GM18867 (cell line): Measurements from ENCODE around the gene TRPM3.

ENCODE experiments used
- ATAC-seq: cut with Tn5 transposase; IDR thresholded peaks from one replicate; pipeline ENCODE4 v1.9.1; 2021; ENCODE audit warnings: mild to moderate bottlenecking, moderate library complexity; ENCODE audit not compliant: unreplicated experiment

Gene TRPM3

DNA sequence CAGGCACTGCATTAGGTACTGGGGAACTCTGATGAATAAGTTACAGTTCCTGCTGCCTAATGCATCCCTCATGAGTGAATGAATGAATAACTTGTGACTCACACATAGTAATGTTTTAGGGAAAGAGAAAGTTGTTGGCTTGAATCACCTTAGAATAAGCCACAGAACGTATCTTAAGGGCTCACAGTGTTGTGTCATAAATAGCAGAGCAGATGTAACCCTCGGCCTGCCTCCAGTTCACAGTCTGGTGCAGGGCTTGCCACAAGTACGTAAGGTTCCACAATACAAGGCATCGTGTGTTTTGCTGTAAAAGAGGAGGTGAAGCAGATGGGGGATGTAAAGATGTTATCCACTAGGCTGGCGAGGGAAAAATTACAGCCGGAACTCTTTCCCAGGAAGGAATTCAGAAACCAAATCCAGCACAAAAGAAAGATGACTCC, 218.7 kb downstream of the TRPM3 start:
- ATAC-seq, result peak; percentile 57

DNA sequence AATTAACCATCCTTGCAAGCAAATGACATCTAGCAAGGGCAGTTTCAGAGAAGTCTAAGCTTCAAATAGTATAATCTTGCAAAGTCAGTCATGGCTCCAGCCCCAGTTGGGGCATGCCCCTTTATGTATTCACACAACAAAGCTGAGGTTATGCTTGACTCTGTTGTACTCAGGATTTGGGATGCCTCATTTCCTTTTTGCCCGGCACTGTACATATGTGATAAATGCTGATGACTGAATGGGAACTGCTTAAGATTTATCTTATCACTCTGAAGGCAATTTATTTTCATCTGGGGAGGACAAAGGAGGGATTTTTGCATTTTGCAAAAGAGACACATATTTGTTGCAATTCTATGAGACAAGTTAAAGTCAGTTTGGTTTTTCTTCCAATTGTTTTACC, 219.2 kb downstream of the TRPM3 start:
- ATAC-seq, result no peak

DNA sequence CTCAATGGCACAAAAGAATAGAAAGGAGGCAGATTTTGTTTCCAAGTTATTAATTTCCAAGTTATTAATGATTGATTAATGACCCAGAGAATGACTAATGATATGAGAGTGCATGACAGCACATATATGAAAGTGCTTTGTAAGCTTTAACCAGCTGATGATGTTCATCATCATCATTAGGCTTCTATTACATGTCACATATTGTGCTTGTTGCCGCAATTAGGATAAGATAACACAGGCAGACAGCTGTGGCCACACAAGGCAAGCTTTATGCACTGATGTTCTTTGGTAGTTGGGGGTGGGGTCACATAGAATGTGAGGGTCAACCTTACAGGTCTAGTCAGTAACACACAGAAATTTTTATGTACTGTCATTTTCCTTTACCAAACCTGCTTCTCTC, 219.7 kb downstream of the TRPM3 start:
- no peak for ATAC-seq

DNA sequence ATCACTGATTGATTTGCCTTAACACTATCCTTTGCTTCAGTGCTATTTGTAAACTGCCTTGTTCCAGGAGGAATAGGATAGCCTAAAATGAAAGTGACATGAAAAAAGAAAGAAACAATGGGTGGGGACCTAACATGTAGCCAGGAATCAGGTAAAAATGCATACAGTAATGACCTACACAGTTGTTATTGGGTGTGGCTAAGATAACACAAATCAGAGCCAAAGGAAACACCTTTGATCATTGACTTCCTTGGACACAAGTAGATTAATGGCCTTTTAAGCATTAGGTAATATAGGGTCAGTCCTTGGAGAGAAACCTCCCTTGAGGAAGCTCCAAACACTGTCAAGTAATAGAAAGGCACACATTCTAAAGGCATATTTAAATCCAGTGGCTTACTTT, 220.4 kb downstream of the TRPM3 start:
- ATAC-seq, result no peak

DNA sequence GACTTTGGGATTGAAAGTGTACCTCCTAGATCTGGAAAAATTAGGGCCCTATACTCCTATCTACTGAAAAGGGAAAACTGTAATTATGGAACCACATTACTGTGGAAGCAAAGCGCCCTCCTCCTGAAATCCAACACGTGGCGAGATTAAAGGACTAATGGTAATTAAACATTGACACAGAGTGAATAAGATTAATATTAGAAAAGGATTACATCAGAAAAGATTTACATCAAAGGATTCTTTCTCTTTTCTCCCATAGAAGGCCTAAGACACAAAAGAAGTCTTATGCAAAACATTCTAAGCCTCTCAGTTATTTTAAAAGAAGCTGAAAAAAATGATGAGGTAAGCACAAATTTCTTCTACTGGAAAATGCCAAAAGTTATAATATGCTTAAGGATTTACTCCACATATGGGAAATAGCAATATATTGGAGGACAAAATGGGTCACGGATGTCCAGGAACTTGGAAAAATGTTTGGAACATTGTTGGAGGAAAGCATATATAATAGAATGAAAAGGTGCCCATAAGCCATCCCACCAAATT, 227.8 kb downstream of the TRPM3 start:
- ATAC-seq, result no peak

DNA sequence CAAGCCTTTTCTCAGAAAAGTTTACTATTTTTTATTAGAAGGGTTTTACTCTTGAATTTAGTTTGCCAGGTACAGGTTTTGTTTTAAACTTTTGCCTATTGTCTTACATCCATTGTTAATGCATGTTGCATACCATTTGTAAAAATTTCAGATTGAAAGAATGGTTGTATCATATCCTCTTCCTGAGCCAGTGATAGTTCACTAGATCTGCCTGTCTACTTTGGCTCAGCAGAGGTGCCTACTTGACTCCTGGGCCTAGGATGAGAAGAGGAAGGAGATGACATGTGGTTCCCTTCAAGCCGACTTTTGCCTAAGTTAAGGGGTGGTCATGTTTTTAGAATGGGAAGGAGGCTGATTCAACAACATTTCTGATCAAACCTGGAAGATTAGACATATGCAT, 232.9 kb downstream of the TRPM3 start:
- no peak for ATAC-seq

GRCh38 chr9:70887826-70888225, 233.6 kb downstream of the TRPM3 start:
- no peak for ATAC-seq

- ATAC-seq, result no peak
These were observed 237.2 kb downstream of the TRPM3 start for GRCh38 chr9:70883963-70884793.

- no peak for ATAC-seq
These were observed 238.4 kb downstream of the TRPM3 start for GRCh38 chr9:70883056-70883455.

- ATAC-seq, result no peak
These were observed 240.1 kb downstream of the TRPM3 start for GRCh38 chr9:70881333-70881732.

- ATAC-seq, result no peak
These were observed 240.9 kb downstream of the TRPM3 start for GRCh38 chr9:70880535-70880934.

- ATAC-seq, result no peak
These were observed 242.8 kb downstream of the TRPM3 start for GRCh38 chr9:70878576-70878975.

DNA sequence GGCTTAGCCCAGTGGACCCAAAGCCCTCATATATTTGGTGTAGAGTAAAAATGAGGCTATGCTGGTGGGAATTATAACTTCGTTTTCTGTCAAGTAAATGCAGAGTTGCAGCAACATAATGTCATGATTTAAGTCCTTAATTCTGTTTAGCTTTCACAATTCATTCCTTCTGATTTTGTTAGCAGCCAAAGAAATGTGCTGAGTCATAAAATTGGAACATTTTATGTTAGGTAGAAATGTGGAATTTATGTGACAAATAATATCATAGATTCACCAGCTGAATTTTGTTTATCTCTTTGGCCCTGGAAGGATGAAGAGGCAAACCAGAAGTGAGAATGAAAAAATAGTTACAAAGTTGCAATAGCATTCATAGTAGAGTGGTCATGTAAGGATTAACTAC, 247.0 kb downstream of the TRPM3 start:
- ATAC-seq, result no peak

DNA sequence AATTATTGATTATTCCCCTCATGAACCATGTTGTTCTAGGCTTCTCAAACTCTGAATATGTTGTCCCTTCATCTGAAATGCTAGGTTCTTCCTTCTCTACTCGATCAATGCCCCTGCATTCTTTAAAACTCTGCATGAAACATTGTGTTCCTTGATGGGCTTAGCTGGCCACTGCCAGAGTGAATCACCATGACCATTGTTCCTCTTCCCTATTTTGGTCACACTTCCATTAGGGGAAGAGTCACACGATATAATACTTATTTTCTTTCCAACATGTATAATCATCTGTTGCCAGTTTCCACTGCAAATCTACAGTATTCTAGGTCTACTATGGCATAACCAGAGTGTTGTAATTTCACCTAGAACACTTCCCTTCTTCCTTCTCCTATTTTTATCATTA, 247.9 kb downstream of the TRPM3 start:
- no peak for ATAC-seq

- ATAC-seq, result no peak
These were observed 252.5 kb downstream of the TRPM3 start for GRCh38 chr9:70868661-70869652.

DNA sequence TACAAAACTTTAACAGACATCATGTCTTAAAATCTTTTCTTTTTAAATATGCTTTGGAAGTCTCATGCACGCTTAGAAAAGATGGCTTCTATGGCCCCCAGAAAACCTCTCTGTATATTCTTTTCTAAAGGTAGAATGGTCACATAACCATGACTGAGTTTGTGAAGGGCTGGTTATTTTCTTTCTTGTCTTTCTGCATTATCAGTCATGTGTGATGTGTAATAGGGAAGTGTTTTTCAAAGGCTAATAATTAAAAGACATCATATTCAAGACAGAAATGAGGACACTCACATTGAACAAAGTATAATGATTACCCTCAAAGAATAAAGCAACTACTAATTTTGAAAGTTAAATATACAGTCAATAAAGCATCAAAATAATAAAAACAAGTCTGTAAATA, 253.4 kb downstream of the TRPM3 start:
- ATAC-seq, result no peak

DNA sequence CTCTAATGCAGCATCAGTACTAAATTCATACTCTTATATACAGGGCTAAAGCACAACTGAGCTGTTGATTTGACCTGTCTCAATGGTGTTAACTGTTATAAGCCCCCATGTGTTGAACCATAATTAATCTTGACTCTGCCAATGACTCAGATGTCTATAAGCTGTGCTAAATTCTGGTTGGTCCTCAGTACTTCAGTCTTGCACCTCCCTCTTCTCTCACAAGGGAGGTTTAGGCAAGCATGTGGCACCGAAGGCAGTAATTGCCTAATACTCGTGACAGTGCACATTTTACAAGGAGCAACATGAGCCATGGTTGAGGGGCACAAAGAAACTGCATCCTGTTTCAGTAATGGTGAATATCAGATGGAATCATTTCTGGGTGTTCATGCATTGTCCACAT, 255.9 kb downstream of the TRPM3 start:
- no peak for ATAC-seq

GRCh38 chr9:70861797-70862196, 259.6 kb downstream of the TRPM3 start:
- ATAC-seq, result no peak

GRCh38 chr9:70861376-70861775, 260.0 kb downstream of the TRPM3 start:
- no peak for ATAC-seq

DNA sequence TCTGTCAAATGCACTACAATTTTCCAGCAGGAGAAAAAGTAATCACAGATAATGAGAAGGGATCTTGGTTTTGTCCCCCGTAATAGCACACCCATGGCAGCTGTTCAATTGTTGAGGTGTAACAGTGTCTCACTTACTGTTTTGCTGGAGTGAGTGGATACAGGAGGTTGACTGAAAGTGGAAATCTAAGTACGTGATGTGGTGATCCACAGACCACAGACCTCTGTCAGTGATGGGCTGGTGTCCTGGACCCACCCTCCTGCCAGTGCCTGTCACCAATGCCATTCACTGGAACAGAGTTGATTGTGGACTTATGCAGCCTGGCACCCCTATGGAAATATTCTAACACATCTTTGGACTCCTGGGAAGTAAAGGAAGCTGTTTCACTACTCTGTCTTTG, 261.7 kb downstream of the TRPM3 start:
- no peak for ATAC-seq

DNA sequence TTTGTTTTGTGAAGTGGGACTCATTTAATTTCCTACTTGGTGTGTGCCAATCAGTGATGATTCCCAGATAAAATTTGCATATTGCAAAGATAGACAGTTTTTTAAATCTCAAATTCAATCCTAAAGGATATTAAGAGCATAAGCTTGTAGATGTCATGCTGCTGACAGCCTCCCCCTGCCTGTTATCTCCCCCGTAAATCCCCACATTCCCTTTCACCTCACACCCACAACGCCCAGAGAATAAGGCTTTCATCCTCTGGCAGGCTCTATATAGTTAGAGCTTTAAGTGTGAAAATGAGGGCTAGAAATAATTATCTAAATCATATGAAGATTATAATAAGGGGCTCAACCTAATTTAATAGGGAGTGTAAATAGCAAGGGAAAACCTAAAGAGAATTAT, 265.0 kb downstream of the TRPM3 start:
- no peak for ATAC-seq
